Epithelial cell of esophagus (primary cell): ENCODE data around the gene EIF2AK3.
"Not testable (repeated sequence)": the region's sequence is repeated elsewhere in the genome, so short reads cannot be mapped to it uniquely, and the experiment has no call there.

ENCODE experiments used
- DNase-seq: peaks from one replicate; pipeline ENCODE4 v3.0.0; 2010; ENCODE audit warnings: low read depth
- H3K4me3 ChIP-seq: 2 replicates; pipeline ENCODE4 v1.5.1; 2011; ENCODE audit warnings: mild to moderate bottlenecking, low read length, control low read depth
- TF ChIP-seq, protein P1 (sequence below): IDR thresholded peaks from 2 replicates; pipeline ENCODE4 v1.5.1; 2011; ENCODE audit warnings: low read depth, mild to moderate bottlenecking, low read length, control low read depth, inconsistent platforms; ENCODE audit not compliant: insufficient read depth; ENCODE audit errors: missing control alignments

The EIF2AK3 gene

DNA sequence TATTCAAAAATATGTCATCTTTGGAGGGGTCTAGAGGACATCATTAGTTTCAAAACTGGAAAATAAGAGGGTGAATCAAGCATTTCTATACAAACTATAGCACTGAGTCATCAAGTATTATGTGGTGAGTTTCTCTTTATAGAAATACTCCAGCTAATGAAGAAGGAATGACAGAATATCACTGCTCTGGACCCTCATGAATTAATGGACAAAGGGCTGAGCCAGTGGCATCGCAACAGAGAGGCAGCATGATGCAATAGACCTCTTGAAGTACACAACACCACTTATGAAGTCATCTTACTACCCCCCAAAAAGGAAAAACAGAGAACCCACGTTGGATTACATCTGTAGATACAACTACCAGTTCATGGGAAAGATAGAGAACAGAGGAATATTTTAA lies 27.4 kb upstream of the EIF2AK3 start:
- peak; percentile 53 for DNase-seq
- TF ChIP-seq, protein P1, sequence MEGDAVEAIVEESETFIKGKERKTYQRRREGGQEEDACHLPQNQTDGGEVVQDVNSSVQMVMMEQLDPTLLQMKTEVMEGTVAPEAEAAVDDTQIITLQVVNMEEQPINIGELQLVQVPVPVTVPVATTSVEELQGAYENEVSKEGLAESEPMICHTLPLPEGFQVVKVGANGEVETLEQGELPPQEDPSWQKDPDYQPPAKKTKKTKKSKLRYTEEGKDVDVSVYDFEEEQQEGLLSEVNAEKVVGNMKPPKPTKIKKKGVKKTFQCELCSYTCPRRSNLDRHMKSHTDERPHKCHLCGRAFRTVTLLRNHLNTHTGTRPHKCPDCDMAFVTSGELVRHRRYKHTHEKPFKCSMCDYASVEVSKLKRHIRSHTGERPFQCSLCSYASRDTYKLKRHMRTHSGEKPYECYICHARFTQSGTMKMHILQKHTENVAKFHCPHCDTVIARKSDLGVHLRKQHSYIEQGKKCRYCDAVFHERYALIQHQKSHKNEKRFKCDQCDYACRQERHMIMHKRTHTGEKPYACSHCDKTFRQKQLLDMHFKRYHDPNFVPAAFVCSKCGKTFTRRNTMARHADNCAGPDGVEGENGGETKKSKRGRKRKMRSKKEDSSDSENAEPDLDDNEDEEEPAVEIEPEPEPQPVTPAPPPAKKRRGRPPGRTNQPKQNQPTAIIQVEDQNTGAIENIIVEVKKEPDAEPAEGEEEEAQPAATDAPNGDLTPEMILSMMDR = no peak
- no peak overlapping the region for H3K4me3 ChIP-seq

DNA sequence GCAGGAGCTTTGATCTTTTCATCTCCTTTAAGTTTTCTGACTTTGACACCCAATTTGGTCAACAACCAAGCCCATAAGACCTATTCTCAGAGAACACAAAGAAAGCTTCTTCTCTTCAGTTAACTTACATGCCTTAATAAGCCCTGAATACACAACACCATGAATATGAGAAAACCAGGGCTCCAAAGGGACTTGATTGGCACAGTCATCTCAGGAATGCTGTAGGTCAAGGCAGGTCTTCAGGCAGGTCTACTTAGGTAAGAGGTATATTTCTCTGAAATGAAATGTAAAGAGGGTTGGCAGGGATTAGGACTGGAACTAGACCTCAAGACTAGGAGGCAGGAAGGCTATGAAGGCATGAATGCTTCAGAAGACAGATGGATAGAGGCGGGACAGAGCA lies 24.4 kb upstream of the EIF2AK3 start:
- peak; percentile 31 for DNase-seq
- TF ChIP-seq, protein P1 = no peak
- H3K4me3 ChIP-seq = no peak overlapping the region

DNA sequence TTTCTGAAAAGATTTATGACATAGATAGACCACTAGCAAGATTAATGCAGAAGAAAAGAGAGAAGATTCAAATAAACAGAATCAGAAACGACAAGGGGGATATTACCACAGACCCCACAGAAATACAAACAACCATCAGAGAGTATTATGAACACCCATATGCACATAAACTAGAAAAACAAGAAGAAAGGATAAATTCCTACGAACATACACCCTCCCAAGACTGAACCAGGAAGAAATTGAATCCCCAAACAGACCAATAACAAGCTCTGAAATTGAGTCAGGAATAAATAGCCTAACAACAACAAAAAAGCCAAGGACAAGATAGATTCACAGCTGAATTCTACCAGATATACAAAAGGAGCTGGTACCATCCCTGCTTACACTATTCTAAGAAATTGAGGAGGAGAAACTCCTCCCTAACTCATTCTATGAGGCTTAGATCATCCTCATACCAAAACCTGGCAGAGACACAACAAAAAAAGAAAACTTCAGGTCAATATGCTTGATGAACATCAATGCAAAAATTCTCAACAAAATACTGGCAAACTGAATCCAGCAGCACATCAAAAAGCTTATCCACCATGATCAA lies 18.1 kb upstream of the EIF2AK3 start:
- DNase-seq = not testable (repeated sequence)

GRCh38 chr2:88642278-88642677 lies 15.0 kb upstream of the EIF2AK3 start:
- no peak overlapping the region for H3K4me3 ChIP-seq
- no peak for DNase-seq

More for the DNA sequence above, 18.1 kb upstream of the EIF2AK3 start:
- not testable (repeated sequence) for H3K4me3 ChIP-seq

GRCh38 chr2:88641330-88641729 lies 14.1 kb upstream of the EIF2AK3 start:
- no peak for DNase-seq
- TF ChIP-seq, protein P1 = no peak
- H3K4me3 ChIP-seq = no peak overlapping the region

More at GRCh38 chr2:88642278-88642677, 15.0 kb upstream of the EIF2AK3 start:
- TF ChIP-seq, protein P1 = no peak

- TF ChIP-seq, protein P1 = no peak
- no peak for DNase-seq
- no peak overlapping the region for H3K4me3 ChIP-seq
These were observed 12.6 kb upstream of the EIF2AK3 start for GRCh38 chr2:88639865-88640264.

DNA sequence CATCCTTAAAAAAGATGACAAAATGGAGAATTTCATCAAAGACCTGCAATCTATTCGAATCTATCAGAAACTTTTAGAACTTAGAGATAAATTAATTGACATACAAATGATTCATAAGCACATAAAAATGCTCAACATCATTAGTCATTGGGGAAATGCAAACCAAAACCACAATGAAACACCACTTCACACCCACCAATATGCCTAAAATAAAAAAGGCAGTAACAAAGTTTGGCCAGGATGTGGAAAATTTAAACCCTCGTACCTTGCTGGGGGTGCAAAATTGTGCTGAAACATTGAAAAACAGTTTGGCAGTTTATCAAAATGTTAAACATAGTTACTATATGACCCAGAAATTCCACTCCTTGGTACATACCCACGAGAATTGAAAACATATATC lies 11.5 kb upstream of the EIF2AK3 start:
- no peak overlapping the region for H3K4me3 ChIP-seq
- TF ChIP-seq, protein P1 = no peak
- peak; percentile 66 for DNase-seq
